Progenitor cell of endocrine pancreas (in vitro differentiated cells): ENCODE results near the gene SMAD3. TPM values are rescaled to one million over a fixed set of nuclear protein-coding genes. Genes with fewer than 3 reads are reported as not detected.
A peak's percentile ranks its signal among the peaks of the same experiment; 100 is the strongest.

ENCODE experiments used
- DNase-seq: peaks from one replicate; pipeline ENCODE4 v3.0.0; 2021; ENCODE audit warnings: low spot score; ENCODE audit not compliant: unreplicated experiment
- H3K27ac Mint-ChIP-seq: 2 replicates; pipeline ENCODE4 v1.8.0; 2021; ENCODE audit warnings: mild to moderate bottlenecking, moderate library complexity, mixed read lengths
- H3K27me3 Mint-ChIP-seq: 2 replicates; pipeline ENCODE4 v1.8.0; 2021; ENCODE audit warnings: mixed read lengths
- H3K36me3 Mint-ChIP-seq: 2 replicates; pipeline ENCODE4 v1.8.0; 2022; ENCODE audit warnings: mixed read lengths; ENCODE audit not compliant: insufficient read depth
- H3K4me1 Mint-ChIP-seq: 2 replicates; pipeline ENCODE4 v1.8.0; 2021; ENCODE audit warnings: low read depth, mixed read lengths
- H3K4me3 Mint-ChIP-seq: 2 replicates; pipeline ENCODE4 v1.8.0; 2021; ENCODE audit warnings: low read depth, mild to moderate bottlenecking, moderate library complexity, mixed read lengths
- H3K9me3 Mint-ChIP-seq: 2 replicates; pipeline ENCODE4 v1.8.0; 2021; ENCODE audit warnings: low read depth, mixed read lengths
- total RNA-seq: library from RNA; stranded (reverse); gene quantifications from 2 replicates; pipeline ENCODE4 v1.2.1, GENCODE V29; 2021
- TF ChIP-seq, protein P1 (sequence below): fragments of 200-600 bp; sonication (generic); IDR thresholded peaks from one replicate; pipeline ENCODE4 v1.5.0; 2021; ENCODE audit warnings: antibody characterized with exemption, mild to moderate bottlenecking; ENCODE audit not compliant: unreplicated experiment

SMAD3 gene
- total RNA-seq, 1 donor from 2014 or later: 51.3 TPM

DNA sequence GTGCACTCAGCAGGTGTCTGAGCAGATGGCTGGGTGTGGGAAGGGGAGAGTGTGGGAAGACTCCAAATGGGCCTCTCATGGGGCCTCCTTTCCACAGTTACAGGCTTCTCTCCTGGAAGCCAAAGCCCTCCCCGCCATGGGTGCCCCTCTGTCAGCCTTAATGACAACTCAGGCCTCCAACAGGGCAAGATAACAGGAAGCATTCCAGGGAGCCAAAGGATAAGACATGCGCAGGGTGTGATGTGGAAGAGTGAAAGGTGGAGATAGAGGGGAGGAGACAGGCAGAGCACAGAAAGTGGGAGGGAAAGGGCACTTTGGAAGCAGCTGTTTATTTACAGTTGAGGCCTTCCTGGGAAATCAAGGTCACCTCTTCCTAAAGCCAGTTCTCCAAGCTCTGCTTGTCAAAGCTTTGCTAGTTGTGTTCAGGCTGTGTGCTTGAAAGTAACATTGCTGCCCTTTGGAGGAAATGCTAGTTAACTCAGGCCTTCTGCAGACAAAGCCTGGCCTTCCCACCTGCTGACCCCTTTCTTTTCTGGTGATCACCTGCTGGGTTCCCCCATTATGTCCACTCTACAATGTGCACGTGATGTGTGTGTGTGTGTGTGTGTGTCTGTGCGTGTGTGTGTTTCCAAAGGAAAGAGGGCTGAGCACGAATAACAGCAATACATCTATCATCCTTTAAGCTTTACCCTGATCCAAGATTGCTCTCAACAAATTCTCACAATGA, 35.2 kb upstream of the SMAD3 start:
- H3K27ac Mint-ChIP-seq: peak overlapping the region; percentile 27
- DNase-seq: no peak

GRCh38 chr15:67031331-67031730, 34.1 kb upstream of the SMAD3 start:
- no peak for DNase-seq
- Mint-ChIP-seq H3K9me3 (no peaks in the 10 kb centered on the region), H3K27me3 (peaks cover 17% of the 10 kb centered on the region), H3K4me3 (no peak overlapping the region), H3K27ac (no peak overlapping the region), H3K36me3 (no peaks in the 10 kb centered on the region), H3K4me1 (peaks cover 3% of the 10 kb centered on the region)
- TF ChIP-seq, protein P1, sequence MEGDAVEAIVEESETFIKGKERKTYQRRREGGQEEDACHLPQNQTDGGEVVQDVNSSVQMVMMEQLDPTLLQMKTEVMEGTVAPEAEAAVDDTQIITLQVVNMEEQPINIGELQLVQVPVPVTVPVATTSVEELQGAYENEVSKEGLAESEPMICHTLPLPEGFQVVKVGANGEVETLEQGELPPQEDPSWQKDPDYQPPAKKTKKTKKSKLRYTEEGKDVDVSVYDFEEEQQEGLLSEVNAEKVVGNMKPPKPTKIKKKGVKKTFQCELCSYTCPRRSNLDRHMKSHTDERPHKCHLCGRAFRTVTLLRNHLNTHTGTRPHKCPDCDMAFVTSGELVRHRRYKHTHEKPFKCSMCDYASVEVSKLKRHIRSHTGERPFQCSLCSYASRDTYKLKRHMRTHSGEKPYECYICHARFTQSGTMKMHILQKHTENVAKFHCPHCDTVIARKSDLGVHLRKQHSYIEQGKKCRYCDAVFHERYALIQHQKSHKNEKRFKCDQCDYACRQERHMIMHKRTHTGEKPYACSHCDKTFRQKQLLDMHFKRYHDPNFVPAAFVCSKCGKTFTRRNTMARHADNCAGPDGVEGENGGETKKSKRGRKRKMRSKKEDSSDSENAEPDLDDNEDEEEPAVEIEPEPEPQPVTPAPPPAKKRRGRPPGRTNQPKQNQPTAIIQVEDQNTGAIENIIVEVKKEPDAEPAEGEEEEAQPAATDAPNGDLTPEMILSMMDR: no peak

More for the DNA sequence above, 35.2 kb upstream of the SMAD3 start:
- TF ChIP-seq, protein P1: no peak
- Mint-ChIP-seq H3K9me3 (no peaks in the 10 kb centered on the region), H3K27me3 (peaks cover 18% of the 10 kb centered on the region), H3K4me1 (peaks cover 6% of the 10 kb centered on the region), H3K36me3 (no peaks in the 10 kb centered on the region), H3K4me3 (no peak overlapping the region)

DNA sequence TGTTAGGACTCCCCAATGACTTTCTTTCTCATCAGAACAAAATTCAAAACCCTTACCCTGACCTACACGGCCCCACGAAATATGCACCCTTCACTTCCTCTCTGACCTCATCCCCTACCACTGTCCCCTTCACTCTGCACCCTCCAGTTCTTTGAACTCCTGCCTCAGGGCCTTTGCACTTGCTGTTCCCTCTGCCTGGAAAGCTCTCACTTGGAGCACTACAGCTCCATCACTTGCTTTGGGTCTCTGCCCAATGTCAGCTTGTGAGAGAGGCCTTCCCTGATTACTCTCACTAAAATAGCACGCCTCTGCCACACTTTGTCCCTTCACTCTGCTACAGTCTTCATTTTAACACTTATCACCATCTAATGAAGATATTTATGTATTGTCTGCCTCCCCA, 32.8 kb upstream of the SMAD3 start:
- H3K4me3 Mint-ChIP-seq: no peak overlapping the region
- H3K4me1 Mint-ChIP-seq: peaks cover 3% of the 10 kb centered on the region
- DNase-seq: no peak
- no peaks in the 10 kb centered on the region for H3K36me3 Mint-ChIP-seq
- TF ChIP-seq, protein P1: no peak
- no peaks in the 10 kb centered on the region for H3K9me3 Mint-ChIP-seq
- peaks cover 17% of the 10 kb centered on the region for H3K27me3 Mint-ChIP-seq
- H3K27ac Mint-ChIP-seq: no peak overlapping the region

DNA sequence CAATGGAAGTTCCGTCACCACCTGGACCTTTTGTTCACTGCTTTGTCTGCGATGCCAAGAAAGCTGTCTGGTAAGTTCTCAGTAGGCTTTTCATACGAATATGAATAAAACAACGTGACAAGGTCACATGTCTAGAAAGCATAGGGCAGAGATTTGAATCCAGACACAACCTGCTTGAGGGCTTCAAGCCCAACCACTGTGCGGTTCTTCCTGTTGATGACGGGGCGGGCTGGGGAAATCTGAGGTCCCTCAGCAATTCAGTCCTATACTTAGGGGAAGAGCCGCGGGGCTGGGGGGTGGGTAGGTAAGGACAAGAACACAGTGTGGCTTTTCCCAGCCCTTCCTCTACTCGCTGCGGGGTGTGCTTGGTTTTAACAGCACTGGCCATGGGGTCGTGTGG, 32.4 kb upstream of the SMAD3 start:
- H3K4me3 Mint-ChIP-seq: no peak overlapping the region

GRCh38 chr15:67033571-67034044, 31.8 kb upstream of the SMAD3 start:
- H3K27ac Mint-ChIP-seq: no peak overlapping the region
- no peaks in the 10 kb centered on the region for H3K9me3 Mint-ChIP-seq
- no peak for DNase-seq
- peaks cover 5% of the 10 kb centered on the region for H3K4me1 Mint-ChIP-seq
- peaks cover 19% of the 10 kb centered on the region for H3K27me3 Mint-ChIP-seq
- H3K4me3 Mint-ChIP-seq: peak overlapping the region; percentile 67
- no peaks in the 10 kb centered on the region for H3K36me3 Mint-ChIP-seq
- TF ChIP-seq, protein P1: no peak

More for the DNA sequence above, 32.4 kb upstream of the SMAD3 start:
- H3K9me3 Mint-ChIP-seq: no peaks in the 10 kb centered on the region
- H3K27ac Mint-ChIP-seq: no peak overlapping the region
- no peaks in the 10 kb centered on the region for H3K36me3 Mint-ChIP-seq
- H3K27me3 Mint-ChIP-seq: peaks cover 17% of the 10 kb centered on the region
- DNase-seq: no peak
- H3K4me1 Mint-ChIP-seq: peaks cover 3% of the 10 kb centered on the region
- TF ChIP-seq, protein P1: no peak
